Progenitor cell of endocrine pancreas (in vitro differentiated cells): ENCODE data around the gene STAT4. TPM values are rescaled to one million over a fixed set of nuclear protein-coding genes. Genes with fewer than 3 reads are reported as not detected.

Experiments
- DNase-seq: peaks from one replicate; pipeline ENCODE4 v3.0.0; 2021; ENCODE audit warnings: low spot score; ENCODE audit not compliant: unreplicated experiment
- H3K27ac Mint-ChIP-seq: 2 replicates; pipeline ENCODE4 v1.8.0; 2021; ENCODE audit warnings: mild to moderate bottlenecking, moderate library complexity, mixed read lengths
- H3K27me3 Mint-ChIP-seq: 2 replicates; pipeline ENCODE4 v1.8.0; 2021; ENCODE audit warnings: mixed read lengths
- H3K36me3 Mint-ChIP-seq: 2 replicates; pipeline ENCODE4 v1.8.0; 2022; ENCODE audit warnings: mixed read lengths; ENCODE audit not compliant: insufficient read depth
- H3K4me1 Mint-ChIP-seq: 2 replicates; pipeline ENCODE4 v1.8.0; 2021; ENCODE audit warnings: low read depth, mixed read lengths
- H3K4me3 Mint-ChIP-seq: 2 replicates; pipeline ENCODE4 v1.8.0; 2021; ENCODE audit warnings: low read depth, mild to moderate bottlenecking, moderate library complexity, mixed read lengths
- H3K9me3 Mint-ChIP-seq: 2 replicates; pipeline ENCODE4 v1.8.0; 2021; ENCODE audit warnings: low read depth, mixed read lengths
- total RNA-seq: library from RNA; stranded (reverse); gene quantifications from 2 replicates; pipeline ENCODE4 v1.2.1, GENCODE V29; 2021
- TF ChIP-seq, protein P1 (sequence below): fragments of 200-600 bp; sonication (generic); IDR thresholded peaks from one replicate; pipeline ENCODE4 v1.5.0; 2021; ENCODE audit warnings: antibody characterized with exemption, mild to moderate bottlenecking; ENCODE audit not compliant: unreplicated experiment

The STAT4 gene
- total RNA-seq, 1 donor from 2014 or later: 18.8 TPM

DNA sequence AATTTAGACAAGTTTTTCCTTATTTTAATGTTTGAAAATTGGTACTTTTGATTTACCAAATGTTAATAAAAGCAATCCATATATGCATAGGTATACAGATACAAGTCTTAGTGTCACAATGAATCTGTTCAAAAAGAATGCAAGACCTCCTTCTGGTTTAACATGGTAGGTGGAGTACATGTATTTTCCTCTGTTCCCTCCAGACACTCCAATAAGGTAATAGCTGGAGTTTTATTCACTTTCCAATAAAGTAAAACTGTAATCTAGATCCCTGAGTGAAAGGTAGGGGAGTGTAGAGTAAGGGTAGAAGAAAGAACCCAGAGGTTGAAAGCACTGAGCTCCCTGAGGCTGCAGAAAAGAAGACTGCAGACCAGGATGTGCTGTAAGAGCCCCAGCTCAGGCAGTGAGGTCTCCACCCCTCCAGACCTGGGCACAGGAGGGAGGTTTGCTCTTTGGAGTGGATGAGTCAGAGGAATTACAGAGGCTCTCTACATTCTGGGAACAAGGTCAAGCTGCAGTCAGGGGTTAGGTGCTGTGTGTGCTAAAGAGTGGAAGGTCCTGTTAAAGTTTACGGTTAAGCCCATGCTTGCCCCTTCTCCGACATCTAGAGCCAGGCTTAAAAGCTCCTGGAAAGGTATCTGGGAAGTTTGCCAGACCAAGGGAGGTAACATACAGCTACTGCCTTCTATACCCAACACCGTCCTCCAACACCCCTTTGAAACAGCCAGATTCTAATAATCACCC, 109.2 kb downstream of the STAT4 start:
- Mint-ChIP-seq H3K9me3 (peaks cover 16% of the 10 kb centered on the region), H3K27ac (peak overlapping the region; percentile 84), H3K4me1 (peaks cover 8% of the 10 kb centered on the region), H3K27me3 (no peaks in the 10 kb centered on the region), H3K4me3 (no peak overlapping the region), H3K36me3 (peaks cover 23% of the 10 kb centered on the region)
- no peak for DNase-seq
- TF ChIP-seq, protein P1, sequence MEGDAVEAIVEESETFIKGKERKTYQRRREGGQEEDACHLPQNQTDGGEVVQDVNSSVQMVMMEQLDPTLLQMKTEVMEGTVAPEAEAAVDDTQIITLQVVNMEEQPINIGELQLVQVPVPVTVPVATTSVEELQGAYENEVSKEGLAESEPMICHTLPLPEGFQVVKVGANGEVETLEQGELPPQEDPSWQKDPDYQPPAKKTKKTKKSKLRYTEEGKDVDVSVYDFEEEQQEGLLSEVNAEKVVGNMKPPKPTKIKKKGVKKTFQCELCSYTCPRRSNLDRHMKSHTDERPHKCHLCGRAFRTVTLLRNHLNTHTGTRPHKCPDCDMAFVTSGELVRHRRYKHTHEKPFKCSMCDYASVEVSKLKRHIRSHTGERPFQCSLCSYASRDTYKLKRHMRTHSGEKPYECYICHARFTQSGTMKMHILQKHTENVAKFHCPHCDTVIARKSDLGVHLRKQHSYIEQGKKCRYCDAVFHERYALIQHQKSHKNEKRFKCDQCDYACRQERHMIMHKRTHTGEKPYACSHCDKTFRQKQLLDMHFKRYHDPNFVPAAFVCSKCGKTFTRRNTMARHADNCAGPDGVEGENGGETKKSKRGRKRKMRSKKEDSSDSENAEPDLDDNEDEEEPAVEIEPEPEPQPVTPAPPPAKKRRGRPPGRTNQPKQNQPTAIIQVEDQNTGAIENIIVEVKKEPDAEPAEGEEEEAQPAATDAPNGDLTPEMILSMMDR: no peak

DNA sequence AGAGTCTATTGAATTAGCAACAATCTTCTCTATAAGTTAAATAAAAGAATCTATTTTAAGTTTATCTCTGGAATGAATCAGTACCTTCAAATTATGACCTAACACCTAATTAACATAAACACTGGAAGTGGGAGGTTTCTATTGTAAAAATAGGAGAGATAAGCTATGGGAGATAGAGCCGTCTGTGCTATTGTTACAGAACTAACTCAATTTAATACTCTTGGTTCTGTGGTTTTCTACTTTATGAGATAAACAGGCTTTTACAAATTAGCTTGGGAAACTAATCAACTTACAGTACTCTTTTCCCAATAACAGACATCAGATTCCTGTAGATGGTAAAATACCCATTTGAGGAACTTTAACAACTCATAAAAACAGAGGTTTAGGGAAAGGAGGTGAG, 111.2 kb downstream of the STAT4 start:
- peaks cover 10% of the 10 kb centered on the region for H3K9me3 Mint-ChIP-seq
- H3K4me3 Mint-ChIP-seq: no peak overlapping the region
- H3K27ac Mint-ChIP-seq: no peak overlapping the region
- DNase-seq: no peak
- TF ChIP-seq, protein P1: no peak
- H3K36me3 Mint-ChIP-seq: peaks cover 28% of the 10 kb centered on the region
- H3K4me1 Mint-ChIP-seq: peaks cover 8% of the 10 kb centered on the region
- no peaks in the 10 kb centered on the region for H3K27me3 Mint-ChIP-seq

DNA sequence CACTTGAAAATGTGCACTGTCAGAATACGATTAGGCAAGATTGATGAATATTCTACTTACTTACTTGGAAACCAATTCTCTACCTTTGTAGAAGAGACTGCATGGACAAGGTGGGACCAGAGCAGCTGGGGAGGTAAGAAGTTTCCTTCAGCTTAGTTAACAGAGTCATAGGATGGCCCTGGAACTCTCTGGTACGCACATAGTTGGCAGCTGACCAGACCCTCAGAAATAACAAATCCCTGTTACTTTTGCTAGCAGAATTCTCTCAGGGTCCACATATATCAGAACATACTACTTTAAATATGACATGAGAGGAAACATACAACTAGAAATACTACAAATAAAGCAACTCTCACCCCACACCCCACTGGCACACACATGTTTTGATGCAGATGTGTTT, 112.1 kb downstream of the STAT4 start:
- Mint-ChIP-seq H3K27me3 (no peaks in the 10 kb centered on the region), H3K4me1 (peaks cover 8% of the 10 kb centered on the region), H3K4me3 (no peak overlapping the region), H3K36me3 (peaks cover 24% of the 10 kb centered on the region), H3K9me3 (peaks cover 3% of the 10 kb centered on the region), H3K27ac (no peak overlapping the region)
- DNase-seq: no peak
- TF ChIP-seq, protein P1: no peak

DNA sequence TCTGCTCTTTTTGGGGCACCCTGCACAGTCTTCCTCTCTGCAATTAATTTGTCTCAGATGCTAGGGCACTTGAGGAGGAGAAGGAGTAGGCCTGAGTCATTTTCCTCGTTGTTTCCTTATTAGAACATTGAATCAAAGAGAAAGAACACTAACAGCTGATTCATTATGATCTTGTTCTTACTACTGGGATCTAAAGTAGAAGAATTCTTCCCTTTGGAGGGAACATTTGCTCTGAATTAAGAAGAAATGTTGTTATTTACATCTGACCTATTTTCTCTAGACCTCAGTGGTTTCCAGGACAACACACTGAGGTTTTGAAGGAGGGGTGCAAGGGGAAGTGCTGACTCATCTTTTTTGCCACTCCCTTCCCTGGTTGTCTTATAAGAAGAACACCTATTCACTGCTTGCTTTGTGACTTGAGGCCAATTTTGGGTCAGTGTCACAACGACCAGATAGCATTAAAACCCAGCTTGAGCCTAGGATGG, 112.5 kb downstream of the STAT4 start:
- no peak overlapping the region for H3K27ac Mint-ChIP-seq
- no peak for DNase-seq
- H3K27me3 Mint-ChIP-seq: no peaks in the 10 kb centered on the region
- peaks cover 3% of the 10 kb centered on the region for H3K9me3 Mint-ChIP-seq
- peaks cover 11% of the 10 kb centered on the region for H3K4me1 Mint-ChIP-seq
- peaks cover 24% of the 10 kb centered on the region for H3K36me3 Mint-ChIP-seq
- TF ChIP-seq, protein P1: no peak
- no peak overlapping the region for H3K4me3 Mint-ChIP-seq

DNA sequence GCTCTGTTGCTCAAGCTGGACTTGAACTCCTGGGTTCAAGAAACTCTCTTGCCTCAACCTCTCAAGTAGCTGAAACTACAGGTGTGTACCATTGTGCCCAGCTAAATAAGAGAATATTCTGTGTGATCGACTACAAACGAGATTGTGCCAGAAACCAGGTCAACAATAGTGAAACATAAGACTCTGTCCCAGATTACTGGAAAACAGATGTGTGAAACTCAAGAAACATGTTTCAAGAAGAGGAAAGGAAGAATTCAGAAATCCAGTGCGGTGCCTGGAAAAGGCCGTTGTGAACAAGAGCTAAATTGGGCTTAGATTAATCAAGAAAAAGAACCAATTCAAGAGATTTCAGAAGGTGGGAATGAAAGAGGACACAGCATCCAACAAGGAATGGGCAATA, 113.4 kb downstream of the STAT4 start:
- peaks cover 21% of the 10 kb centered on the region for H3K36me3 Mint-ChIP-seq
- no peaks in the 10 kb centered on the region for H3K9me3 Mint-ChIP-seq
- no peaks in the 10 kb centered on the region for H3K27me3 Mint-ChIP-seq
- no peak overlapping the region for H3K27ac Mint-ChIP-seq
- H3K4me3 Mint-ChIP-seq: no peak overlapping the region
- no peak for DNase-seq
- TF ChIP-seq, protein P1: no peak
- peaks cover 21% of the 10 kb centered on the region for H3K4me1 Mint-ChIP-seq
